ENCODE data around the gene VPS29.

The VPS29 gene

GRCh38 chr12:110501752-110502738 is at the start of gene VPS29, which contains the start of gene RAD9B:
Gene VPS29, minus strand, starts transcription at chr12:110502111. Its CDS starts 60 bp downstream, at chr12:110502051.
Gene RAD9B, plus strand, starts transcription at chr12:110502331. Its CDS starts 7 bp downstream, at chr12:110502338.
- peak; percentile 95 for DNase-seq (ENCODE audit: extremely low read depth, low read depth)
- no peak for TF ChIP-seq CTCF (IDR thresholded peaks at IDR 0.05; ENCODE audit: low read depth, low read length, missing control alignments)

GRCh38 chr12:110550981-110551380 is 49.1 kb upstream of the VPS29 start:
- no peak overlapping the region for H3K4me3 ChIP-seq (replicated peaks; ENCODE audit: low read depth, low read length)
- DNase-seq (ENCODE audit: extremely low read depth, low read depth) = no peak
- no peak for TF ChIP-seq CTCF (IDR thresholded peaks at IDR 0.05; ENCODE audit: low read depth, low read length, missing control alignments)

More at GRCh38 chr12:110501752-110502738, at the start of gene VPS29, which contains the start of gene RAD9B:
- H3K4me3 ChIP-seq (replicated peaks; ENCODE audit: low read depth, low read length) = peak within 1 kb of the TSS; percentile 89

- TF ChIP-seq CTCF (IDR thresholded peaks at IDR 0.05; ENCODE audit: low read depth, low read length, missing control alignments) = no peak
- no peak for DNase-seq (ENCODE audit: extremely low read depth, low read depth)
- no peak overlapping the region for H3K4me3 ChIP-seq (replicated peaks; ENCODE audit: low read depth, low read length)
Observed at GRCh38 chr12:110549716-110550115, 47.8 kb upstream of the VPS29 start.

GRCh38 chr12:110548678-110549077 is 46.8 kb upstream of the VPS29 start:
- no peak overlapping the region for H3K4me3 ChIP-seq (replicated peaks; ENCODE audit: low read depth, low read length)
- DNase-seq (ENCODE audit: extremely low read depth, low read depth) = peak; percentile 74
- no peak for TF ChIP-seq CTCF (IDR thresholded peaks at IDR 0.05; ENCODE audit: low read depth, low read length, missing control alignments)

- no peak for TF ChIP-seq CTCF (IDR thresholded peaks at IDR 0.05; ENCODE audit: low read depth, low read length, missing control alignments)
- no peak for DNase-seq (ENCODE audit: extremely low read depth, low read depth)
- no peak overlapping the region for H3K4me3 ChIP-seq (replicated peaks; ENCODE audit: low read depth, low read length)
Observed at GRCh38 chr12:110547090-110547489, 45.2 kb upstream of the VPS29 start.

GRCh38 chr12:110546339-110546738 is 44.4 kb upstream of the VPS29 start:
- H3K4me3 ChIP-seq (replicated peaks; ENCODE audit: low read depth, low read length) = no peak overlapping the region
- no peak for TF ChIP-seq CTCF (IDR thresholded peaks at IDR 0.05; ENCODE audit: low read depth, low read length, missing control alignments)
- peak; percentile 95 for DNase-seq (ENCODE audit: extremely low read depth, low read depth)
